Measurements from ENCODE around the gene PEX11G.

GRCh38 chr19:7475665-7476064 is 13.2 kb downstream of the PEX11G start:
- TF ChIP-seq CTCF (IDR thresholded peaks at IDR 0.05) (no peak), POLR2A (IDR thresholded peaks at IDR 0.05) (no peak)
